ENCODE results near the gene SYNGR3. TPM values are rescaled to one million over a fixed set of nuclear protein-coding genes. Genes with fewer than 3 reads are reported as not detected.
"Not testable (repeated sequence)": the region's sequence is repeated elsewhere in the genome, so short reads cannot be mapped to it uniquely, and the experiment has no call there.

Gene SYNGR3
- total RNA-seq, 1 experiment from 2014 or later: 0.81 TPM

DNA sequence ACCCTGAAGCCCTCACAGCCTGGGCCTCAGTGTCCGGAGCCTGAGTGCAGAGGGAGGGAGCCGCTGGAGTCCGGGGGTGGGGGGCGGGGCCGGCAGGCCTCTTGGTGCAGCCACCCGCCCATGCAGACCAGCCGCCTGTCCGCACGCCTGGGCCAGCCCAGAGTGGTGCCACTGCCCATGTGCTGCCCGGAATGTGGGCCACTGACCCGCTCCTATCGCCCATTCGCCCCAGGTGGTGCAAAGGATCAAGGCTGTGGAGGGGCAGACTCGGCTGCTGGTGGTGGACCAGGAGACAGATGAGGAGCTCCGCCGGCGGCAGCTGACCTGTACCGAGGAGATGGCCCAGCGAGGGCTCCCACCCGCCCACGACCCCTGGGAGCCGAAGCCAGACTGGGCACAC is 39.6 kb downstream of the SYNGR3 start:
- Histone ChIP-seq H3K36me3 (no peaks in the 10 kb centered on the region), H3K4me1 (peaks cover 16% of the 10 kb centered on the region), H3K4me3 (no peak overlapping the region)

DNA sequence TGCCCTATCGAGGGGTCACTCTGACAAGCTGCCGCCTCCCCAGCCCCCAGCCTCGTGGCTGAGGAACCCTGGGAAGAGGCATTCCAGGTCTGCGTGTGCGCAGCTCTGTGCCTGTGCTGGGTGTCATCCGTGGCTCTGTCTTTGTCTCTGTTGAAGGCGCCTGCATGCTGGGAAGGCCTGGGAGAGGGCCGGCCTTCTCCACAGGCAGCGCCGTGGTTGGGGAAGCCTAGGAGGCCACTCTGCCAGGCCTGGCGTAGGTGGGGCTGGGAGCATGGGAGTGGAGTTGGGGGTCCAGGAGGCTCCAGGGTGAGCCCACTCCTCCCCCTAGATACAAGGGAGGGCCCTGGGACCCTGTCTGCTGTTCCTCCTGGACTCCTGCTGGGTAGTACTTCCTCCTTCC is 40.3 kb downstream of the SYNGR3 start:
- DNase-seq: no peak
- Histone ChIP-seq H3K4me3 (no peak overlapping the region), H3K9me3 (replicated peaks) (no peaks in the 10 kb centered on the region), H3K27me3 (peaks cover 17% of the 10 kb centered on the region; the same call in 1 of the 2 replicates), H3K4me1 (peaks cover 20% of the 10 kb centered on the region), H3K36me3 (no peaks in the 10 kb centered on the region), H3K27ac (no peak overlapping the region)

More for the DNA sequence above, 39.6 kb downstream of the SYNGR3 start:
- H3K27ac ChIP-seq: no peak overlapping the region
- no peaks in the 10 kb centered on the region for H3K9me3 ChIP-seq (replicated peaks)
- DNase-seq: no peak
- H3K27me3 ChIP-seq: peaks cover 17% of the 10 kb centered on the region; the same call in 1 of the 2 replicates

DNA sequence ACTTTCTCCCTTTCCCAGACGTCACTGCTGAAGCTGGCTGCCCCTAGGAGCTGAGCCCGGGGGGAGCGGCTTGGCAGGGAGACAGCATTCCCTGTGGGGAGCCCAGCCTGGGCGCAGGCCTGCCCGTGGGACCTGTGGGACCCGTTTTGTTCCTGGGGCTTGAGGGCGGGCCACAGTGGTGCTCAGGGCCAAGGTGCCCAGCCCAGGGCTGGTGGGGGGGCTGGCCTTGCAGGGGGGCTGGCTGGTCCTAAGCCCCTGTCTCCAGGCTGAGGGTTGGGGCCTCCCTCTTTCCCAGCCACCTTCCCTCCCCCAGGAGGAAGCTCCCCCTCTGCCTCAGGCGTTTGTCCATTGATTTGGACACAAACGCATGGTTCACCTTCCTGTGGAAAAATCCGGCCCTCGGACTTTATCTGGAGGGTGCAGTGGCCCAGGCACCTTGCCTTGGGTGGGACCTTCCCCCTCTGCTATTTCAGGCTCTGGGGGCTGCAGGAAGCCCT is 41.4 kb downstream of the SYNGR3 start:
- H3K4me3 ChIP-seq: no peak overlapping the region
- no peak for DNase-seq
- H3K27me3 ChIP-seq: peaks cover 9% of the 10 kb centered on the region; the same call in 1 of the 2 replicates
- H3K27ac ChIP-seq: no peak overlapping the region
- peaks cover 25% of the 10 kb centered on the region for H3K4me1 ChIP-seq
- H3K9me3 ChIP-seq (replicated peaks): no peaks in the 10 kb centered on the region
- no peaks in the 10 kb centered on the region for H3K36me3 ChIP-seq

DNA sequence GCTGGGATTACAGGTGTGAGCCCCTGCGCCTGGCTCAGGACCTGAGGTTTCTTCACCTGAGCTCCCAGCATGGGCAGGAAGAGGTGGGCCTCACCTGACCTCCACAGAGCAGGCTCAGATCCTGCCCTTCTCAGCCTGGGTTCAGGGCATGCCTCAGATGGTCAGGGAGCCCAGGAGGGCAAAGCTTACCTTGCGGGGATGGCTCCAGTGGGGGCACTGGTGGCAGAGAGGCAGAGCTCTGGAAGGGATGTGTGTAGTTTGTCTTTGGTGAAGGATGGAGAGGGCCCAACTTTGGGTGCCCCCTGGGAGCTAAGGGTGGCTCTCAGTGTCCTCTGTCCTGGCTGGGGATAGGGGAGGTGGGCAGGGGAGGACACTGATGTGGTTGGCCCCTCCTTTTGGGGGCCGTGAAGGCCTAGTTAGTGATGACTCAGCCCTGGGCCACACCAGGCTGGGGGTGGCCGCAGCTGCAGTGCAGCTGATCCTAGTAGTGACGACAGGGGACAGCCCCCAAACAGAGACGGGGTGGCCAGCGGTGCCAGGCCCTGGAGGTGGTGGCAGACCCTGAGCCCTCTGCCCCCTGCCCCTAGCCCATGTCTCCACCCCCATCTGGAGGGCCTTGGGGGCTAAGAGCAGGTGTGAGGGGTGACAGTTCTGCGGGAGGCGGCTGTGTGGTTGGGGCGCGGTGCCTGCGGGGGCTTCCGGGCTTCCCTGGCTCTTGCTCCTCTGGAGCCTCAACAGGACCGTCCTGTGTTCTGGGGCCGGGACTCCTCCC is 42.7 kb downstream of the SYNGR3 start:
- H3K4me3 ChIP-seq: peak overlapping the region; percentile 57
- DNase-seq: peak in 1 of 2 experiments; percentile 44
- H3K4me1 ChIP-seq: peaks cover 27% of the 10 kb centered on the region
- H3K27me3 ChIP-seq: peaks cover 8% of the 10 kb centered on the region; the same call in 1 of the 2 replicates
- no peaks in the 10 kb centered on the region for H3K36me3 ChIP-seq
- no peak overlapping the region for H3K27ac ChIP-seq
- H3K9me3 ChIP-seq (replicated peaks): no peaks in the 10 kb centered on the region

DNA sequence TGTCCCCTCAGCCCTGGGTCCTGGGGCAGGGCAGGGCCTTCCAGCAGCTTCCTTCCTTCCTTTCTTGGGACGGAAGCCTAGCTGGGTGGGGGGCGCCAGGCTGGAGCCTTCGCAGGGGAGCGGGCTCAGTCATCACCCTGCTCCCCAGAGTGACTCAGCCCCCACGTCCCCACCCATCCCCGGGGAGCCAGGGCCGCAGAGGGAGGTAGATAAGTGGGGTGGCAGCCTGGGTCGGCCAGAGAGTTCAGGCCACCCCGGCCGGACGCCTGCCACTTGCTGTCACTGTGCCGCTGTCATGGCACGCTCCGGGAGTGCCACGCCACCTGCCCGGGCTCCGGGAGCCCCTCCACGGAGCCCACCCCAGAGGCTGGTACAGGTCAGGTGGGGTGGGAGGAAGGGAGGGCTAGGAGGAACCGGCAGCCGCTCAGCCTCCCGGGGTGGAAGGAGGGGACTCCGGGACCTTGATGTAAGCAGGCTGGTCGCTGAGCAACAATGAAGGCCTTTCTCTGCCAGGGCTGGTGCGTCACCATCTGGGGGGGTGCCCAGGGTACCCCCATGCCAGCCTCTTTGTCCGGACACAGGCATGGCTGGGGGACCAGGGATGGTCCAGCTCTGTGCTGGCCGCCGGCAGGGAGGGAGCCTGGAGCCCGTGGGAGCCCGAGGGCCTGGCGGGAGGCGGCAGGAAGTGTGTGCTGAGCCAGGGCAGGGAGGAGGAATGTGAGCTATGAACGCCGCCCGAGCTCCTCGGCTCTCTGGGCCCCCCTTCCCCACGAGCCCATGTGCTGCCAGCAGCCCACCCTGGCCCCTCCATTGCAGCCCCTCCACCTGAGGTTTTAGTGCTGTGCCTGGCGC is 43.5 kb downstream of the SYNGR3 start:
- no peaks in the 10 kb centered on the region; the same call in 1 of the 2 replicates for H3K27me3 ChIP-seq
- peak; percentile 53 to 62 for DNase-seq
- no peaks in the 10 kb centered on the region for H3K36me3 ChIP-seq
- peaks cover 27% of the 10 kb centered on the region for H3K4me1 ChIP-seq
- peak overlapping the region; percentile 32 for H3K27ac ChIP-seq
- peak overlapping the region; percentile 57 for H3K4me3 ChIP-seq
- H3K9me3 ChIP-seq (replicated peaks): no peaks in the 10 kb centered on the region

DNA sequence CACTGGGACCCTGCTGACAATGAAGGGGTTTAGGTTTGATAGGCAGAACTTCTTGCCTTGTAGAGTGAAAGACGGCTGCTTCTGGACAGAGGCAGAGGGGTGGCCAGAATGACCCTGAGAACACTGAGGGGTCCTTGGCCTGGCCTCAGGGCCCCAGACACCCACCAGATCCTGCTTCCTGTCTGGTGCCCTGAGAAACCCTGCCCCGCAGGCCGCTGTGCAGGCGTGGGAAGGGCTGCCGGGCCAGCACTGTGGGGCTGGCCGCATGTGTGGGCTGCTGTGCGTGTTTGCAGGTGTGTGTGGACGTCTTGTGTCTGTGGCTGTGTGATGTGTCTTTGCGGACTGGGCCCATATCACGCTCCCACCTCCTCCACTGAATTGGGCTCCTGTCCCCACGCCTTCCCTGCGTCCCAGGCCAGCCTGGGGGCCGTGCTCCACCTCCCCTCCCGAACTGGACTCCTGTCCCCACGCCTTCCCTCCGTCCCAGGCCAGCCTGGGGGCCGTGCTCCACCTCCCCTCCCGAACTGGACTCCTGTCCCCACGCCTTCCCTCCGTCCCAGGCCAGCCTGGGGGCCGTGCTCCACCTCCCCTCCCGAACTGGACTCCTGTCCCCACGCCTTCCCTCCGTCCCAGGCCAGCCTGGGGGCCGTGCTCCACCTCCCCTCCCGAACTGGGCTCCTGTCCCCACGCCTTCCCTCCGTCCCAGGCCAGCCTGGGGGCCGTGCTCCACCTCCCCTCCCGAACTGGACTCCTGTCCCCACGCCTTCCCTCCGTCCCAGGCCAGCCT is 44.3 kb downstream of the SYNGR3 start:
- not testable (repeated sequence) for H3K36me3 ChIP-seq; H3K9me3 ChIP-seq (replicated peaks); H3K27me3 ChIP-seq; DNase-seq
- Histone ChIP-seq H3K4me1 (peaks cover 32% of the 10 kb centered on the region), H3K27ac (peak overlapping the region; percentile 32), H3K4me3 (peak overlapping the region; percentile 57)

DNA sequence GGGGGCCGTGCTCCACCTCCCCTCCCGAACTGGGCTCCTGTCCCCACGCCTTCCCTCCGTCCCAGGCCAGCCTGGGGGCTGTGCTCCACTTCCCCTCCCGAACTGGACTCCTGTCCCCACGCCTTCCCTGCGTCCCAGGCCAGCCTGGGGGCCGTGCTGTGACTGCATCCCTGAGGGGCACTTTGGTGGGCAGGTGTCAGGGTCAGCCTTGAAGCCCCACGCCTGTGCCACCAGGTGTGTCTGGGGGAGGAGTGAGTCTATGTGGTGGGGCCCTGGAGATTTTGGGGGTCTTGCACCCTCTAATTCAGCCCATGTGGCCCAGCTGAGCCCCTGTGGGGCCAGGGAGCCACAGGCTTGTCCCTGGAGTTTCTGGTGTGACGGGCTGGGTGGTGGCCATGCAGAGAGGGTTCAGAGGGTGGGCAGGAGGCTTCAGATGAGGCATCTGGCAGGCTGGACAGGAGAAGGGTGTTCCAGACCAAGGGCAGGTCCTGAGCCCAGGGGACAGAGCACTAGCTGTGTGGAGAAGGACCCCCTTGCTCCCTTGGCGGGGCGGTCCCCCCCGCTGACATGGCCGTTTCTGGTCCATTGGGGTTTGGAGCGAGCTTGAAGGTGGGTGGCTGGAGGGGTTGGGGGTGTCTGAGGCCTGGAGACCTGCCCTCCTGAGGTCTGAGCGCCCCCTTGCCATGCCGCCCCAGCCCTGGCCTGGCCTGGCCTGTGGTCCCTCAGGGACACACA is 45.1 kb downstream of the SYNGR3 start:
- H3K4me3 ChIP-seq: peak overlapping the region; percentile 43
- H3K27me3 ChIP-seq: no peaks in the 10 kb centered on the region
- DNase-seq: no peak
- peak overlapping the region; percentile 57 for H3K27ac ChIP-seq
- H3K4me1 ChIP-seq: peaks cover 39% of the 10 kb centered on the region
- H3K9me3 ChIP-seq (replicated peaks): no peaks in the 10 kb centered on the region
- H3K36me3 ChIP-seq: no peaks in the 10 kb centered on the region

DNA sequence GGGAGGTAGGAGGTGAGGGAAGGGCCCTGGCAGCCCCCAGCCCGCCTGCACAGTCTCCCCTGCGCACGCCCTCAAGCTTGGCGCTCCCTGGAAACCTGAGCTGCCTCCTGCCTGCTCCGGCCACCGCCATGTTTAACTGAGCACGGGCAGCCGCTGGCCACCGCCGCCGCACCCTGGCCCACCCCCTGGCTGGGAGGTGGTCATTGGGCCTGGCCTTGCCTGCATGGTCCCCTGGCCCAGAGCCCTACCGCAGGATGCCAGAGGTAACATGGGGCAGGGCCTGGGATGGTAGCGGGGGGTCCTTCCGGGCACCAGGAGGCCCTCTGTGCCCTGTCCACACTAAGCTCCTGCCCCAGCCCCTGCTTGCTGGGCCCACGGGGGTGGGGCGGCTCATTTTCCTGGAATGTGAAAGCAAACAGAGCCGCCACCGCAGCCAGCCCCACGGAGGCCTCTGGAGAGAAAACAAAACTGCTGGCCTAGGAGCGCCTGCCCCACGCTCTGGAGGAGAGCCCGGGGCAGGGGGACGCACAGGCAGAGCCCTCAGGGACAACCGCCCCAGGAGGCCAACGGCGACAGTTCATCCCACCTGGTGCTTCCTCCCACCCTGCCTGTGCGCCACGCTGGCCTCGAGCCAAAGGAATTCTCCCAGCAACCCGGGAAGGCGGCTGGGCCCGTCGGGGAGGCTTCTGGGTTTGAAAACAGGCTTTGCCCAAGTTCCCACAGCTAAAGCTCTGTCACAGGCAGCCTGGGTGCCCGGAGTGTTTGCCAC is 45.8 kb downstream of the SYNGR3 start:
- Histone ChIP-seq H3K36me3 (no peaks in the 10 kb centered on the region), H3K27me3 (no peaks in the 10 kb centered on the region), H3K4me1 (peaks cover 47% of the 10 kb centered on the region), H3K9me3 (replicated peaks) (no peaks in the 10 kb centered on the region), H3K27ac (peak overlapping the region; percentile 57), H3K4me3 (peak overlapping the region; percentile 43)
- DNase-seq: peak; percentile 83 to 85

DNA sequence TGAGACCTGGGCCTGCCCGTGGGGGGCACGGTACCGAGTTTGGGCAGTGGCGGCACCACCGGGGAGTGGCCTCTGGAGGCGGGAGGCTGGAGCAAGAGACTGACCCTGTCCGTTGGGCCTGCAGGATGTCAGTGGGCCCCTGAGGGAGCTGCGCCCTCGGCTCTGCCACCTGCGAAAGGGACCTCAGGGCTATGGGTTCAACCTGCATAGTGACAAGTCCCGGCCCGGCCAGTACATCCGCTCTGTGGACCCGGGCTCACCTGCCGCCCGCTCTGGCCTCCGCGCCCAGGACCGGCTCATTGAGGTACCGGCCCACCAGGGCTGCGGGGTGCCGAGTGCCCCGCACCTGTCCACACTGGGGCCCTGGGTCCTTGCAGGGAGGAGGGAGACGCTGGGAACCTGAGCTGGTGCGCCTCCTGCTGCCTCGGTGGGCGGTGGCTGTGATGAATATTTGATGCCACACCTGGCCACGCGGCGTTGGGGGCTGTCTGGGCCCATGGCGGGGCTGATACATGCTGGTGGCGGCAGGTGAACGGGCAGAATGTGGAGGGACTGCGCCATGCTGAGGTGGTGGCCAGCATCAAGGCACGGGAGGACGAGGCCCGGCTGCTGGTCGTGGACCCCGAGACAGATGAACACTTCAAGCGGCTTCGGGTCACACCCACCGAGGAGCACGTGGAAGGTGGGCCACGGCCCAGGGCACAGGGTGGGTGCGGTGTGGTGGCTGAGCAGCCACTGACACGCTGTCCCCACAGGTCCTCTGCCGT is 46.6 kb downstream of the SYNGR3 start:
- Histone ChIP-seq H3K27me3 (no peaks in the 10 kb centered on the region), H3K4me1 (peaks cover 54% of the 10 kb centered on the region), H3K9me3 (replicated peaks) (no peaks in the 10 kb centered on the region), H3K4me3 (peak overlapping the region; percentile 43), H3K36me3 (no peaks in the 10 kb centered on the region), H3K27ac (peak overlapping the region; percentile 57)
- no peak for DNase-seq

DNA sequence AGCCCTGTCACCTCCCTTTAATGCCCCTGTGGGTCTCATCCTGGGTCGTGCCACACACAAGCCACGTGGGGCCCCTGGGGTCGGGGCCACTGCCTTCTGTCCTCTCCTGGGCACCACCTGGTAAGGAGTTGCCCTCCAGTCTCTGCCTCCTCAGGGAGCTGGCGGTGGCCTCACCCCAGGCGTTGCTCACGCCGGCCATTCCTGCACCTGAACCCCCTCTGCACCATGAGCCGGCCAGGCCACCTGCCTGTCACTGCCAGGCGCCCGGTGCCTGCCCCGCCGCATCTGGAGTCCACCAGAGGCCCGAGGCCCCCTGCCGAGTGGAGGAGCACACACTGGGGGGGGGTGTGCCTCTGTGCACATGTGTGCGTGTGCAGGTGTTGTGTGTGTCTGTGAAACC is 47.3 kb downstream of the SYNGR3 start:
- H3K27me3 ChIP-seq: no peaks in the 10 kb centered on the region
- peaks cover 61% of the 10 kb centered on the region for H3K4me1 ChIP-seq
- H3K36me3 ChIP-seq: no peaks in the 10 kb centered on the region
- H3K27ac ChIP-seq: no peak overlapping the region
- H3K4me3 ChIP-seq: no peak overlapping the region
- H3K9me3 ChIP-seq (replicated peaks): no peaks in the 10 kb centered on the region
- DNase-seq: no peak

DNA sequence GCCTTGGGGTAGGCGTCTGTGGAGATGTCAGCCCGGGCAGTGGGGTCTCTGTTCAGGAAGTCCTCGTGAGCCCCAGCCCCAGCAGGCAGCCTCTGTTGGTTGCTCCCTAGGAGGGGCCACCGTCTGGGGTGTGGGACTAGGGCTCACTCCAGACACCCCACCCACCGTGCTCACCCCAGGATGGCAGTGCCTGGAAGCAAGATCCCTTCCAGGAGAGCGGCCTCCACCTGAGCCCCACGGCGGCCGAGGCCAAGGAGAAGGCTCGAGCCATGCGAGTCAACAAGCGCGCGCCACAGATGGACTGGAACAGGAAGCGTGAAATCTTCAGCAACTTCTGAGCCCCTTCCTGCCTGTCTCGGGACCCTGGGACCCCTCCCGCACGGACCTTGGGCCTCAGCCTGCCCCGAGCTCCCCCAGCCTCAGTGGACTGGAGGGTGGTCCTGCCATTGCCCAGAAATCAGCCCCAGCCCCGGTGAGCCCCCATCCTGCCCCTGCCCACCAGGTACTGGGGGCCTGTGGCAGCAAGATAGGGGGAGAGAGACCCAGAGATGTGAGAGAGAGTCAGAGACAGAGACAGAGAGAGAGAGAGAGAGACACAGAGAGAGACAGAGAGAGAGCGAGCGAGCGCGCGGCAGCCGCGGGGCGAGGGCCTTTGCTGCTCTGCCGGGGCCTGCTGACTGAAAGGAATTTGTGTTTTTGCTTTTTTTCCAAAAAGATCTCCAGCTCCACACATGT is 48.0 kb downstream of the SYNGR3 start:
- Histone ChIP-seq H3K4me1 (peaks cover 58% of the 10 kb centered on the region), H3K4me3 (no peak overlapping the region), H3K9me3 (replicated peaks) (no peaks in the 10 kb centered on the region), H3K27ac (no peak overlapping the region), H3K27me3 (no peaks in the 10 kb centered on the region), H3K36me3 (no peaks in the 10 kb centered on the region)
- no peak for DNase-seq
